NCI-H524 (cell line): ENCODE data around the gene ZBTB16.

ENCODE experiments used
- DNase-seq, 2 experiments: peaks; one replicate each; lab custom pipeline; 2025; lab: John Stamatoyannopoulos, UW

ZBTB16 gene

DNA sequence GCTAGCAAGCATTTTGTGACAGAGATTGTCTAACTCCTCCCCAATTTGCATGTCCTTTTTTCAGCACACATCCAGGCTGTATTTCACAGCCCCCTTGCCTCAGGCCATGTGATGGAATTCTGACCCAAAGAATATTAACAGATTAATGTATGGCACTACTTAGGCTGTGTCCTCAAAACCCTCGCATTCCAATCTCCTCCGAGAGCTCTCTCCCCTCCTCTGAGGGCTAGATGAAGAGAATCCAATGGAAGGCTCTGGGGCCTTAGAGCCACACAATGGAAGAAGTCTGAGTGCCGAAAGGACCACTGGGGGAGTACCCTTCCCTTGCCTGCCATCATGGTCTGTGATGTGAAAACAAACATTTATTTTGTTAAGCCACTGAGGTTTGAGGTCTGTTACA, 223.0 kb downstream of the ZBTB16 start:
- no peak for DNase-seq

DNA sequence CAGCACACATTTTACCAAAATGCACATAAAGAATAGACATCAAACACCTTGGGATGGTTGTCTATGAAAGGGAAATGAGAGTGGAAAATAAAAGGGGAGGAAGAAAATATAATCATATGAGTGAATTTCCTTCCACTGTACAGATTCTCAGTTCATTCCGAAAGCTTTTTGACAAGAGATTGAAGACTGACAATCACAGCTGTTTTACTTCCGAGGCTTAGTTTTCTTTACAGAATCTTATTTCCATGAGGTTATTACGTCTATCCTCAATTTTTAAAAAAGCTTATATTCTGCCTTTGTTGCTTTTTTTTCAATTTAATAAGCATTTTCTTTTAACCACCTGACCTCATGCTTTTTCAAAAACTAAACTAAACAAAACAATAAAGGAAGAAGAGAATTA, 223.9 kb downstream of the ZBTB16 start:
- DNase-seq, result no peak

DNA sequence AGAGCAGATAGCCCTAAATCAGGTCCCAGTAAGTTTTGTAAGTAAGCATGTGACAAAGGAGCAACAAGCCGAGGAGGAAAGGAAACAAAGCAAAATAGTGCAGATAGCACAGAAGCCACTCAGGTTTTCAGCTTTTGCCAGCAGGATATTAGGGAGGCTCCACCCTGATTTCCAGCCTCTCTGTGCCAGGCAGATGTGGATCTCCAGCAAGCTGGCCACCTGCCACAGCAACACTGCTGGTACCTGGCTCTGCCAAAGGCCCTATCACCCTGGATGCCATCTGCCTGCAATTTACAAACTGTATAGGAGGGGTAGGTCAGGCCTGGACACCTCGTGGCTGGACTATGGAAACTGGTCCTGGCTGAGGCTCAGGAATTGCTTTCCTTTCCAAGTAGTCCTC, 224.5 kb downstream of the ZBTB16 start:
- peak; percentile 26 to 79 for DNase-seq

DNA sequence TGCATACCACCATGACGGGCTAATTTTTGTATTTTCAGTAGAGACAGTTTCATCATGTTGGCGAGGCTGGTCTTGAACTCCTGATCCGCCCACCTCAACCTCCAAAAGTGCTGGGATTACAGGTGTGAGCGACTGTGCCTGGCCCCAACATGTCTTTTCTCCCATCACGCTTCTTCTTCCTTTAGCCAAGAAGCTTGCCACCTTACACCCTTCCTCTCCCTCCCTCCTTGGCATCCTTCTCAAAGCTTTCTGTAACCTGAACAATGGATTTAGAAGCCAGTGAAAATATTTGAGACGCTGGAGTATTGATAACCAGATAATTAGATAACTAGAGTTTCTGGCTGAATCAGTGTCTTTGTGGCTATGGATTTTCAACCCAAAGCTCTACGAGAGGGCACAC, 225.4 kb downstream of the ZBTB16 start:
- DNase-seq, result no peak

GRCh38 chr11:114285599-114285998, 226.1 kb downstream of the ZBTB16 start:
- no peak for DNase-seq

DNA sequence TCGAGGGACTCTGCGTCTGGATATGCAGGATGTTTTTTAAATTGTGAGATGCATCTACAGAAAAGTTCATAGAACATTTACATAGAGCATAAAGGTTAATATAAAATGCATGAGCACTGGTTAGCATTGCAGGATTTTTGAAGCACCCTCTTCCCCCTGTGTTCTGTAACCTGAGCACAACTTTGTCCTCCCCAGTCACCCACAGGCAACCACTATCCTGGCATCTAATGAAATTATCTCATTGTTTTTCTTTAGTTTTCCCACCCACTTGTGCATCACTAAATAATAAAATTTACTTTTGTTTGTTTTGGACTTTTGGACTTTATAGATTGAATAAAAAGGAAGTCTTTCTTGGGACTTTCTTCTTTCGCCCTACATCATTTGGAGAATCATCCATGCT, 226.7 kb downstream of the ZBTB16 start:
- DNase-seq, result no peak

- DNase-seq, result no peak
Measured at GRCh38 chr11:114287154-114287553, 227.6 kb downstream of the ZBTB16 start.

DNA sequence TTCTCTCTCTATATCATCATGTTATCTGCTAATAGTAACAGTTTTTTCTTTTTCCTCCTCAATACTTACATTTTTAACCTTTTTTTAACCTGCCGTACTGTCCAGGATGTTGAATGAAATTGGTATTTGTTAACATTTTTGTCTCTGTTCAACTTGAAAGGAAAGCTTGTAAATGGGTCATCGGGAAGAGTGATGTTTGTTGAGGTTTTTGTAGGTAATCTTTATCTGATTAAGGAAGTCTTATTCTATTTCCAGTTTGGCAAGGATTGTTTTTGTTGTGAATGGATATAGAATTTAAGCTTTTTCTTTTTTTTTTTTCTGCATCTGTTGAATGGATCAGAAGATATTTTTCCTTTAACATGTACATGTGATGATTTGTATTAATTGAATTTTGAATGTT, 228.6 kb downstream of the ZBTB16 start:
- DNase-seq, result no peak

DNA sequence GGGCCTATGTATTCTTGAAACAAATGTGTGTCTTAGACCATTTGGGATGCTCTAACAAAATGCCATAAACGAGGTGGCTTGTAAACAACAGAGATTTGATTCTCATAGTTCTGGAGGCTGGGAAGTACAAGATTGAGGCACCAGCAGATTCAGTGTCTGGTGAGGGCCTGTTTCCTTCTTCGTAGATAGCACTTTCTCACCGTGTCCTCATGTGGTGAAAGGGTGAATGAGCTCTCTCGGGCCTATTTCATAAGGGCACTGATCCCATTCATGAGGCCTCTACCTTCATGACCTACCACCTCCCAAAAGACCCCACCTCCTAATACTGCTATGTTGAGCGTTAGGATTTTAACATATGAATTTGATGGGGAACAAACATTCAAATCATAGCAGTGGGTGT, 230.3 kb downstream of the ZBTB16 start:
- no peak for DNase-seq

DNA sequence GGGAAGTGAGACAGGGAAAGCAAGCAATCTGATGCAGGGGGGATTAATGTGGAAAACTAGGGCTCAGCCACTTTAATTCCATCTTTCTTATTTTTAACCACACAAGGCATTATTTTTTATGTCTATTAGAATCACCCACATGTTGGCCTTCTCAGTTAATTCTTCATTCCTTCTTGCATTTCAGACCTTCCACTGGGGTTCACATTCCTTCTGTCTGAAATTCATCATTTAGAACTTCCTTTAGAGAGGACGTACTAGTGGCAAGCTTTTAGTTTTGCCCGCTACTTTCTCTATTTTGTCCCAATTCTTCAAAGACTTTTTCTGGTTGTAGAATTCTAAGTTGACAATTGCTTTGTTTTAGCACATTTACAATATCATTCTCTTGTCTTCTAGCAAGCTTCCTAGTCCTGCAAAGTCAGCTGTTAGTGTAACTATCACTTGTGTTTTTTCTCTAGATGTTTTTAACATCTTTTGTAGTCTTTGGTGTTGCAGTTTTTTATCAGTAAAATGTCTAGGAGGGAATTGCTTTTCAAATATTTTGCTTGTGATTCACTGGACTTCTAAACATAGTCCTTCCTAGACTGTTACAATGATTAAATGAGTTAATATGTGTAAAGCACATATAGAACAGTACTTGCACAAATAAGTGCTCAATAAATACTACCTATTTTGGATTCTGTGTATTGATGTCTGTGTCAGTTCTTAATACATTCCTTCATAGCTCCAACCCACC, 231.2 kb downstream of the ZBTB16 start:
- no peak for DNase-seq

GRCh38 chr11:114291381-114291780, 231.9 kb downstream of the ZBTB16 start:
- no peak for DNase-seq

DNA sequence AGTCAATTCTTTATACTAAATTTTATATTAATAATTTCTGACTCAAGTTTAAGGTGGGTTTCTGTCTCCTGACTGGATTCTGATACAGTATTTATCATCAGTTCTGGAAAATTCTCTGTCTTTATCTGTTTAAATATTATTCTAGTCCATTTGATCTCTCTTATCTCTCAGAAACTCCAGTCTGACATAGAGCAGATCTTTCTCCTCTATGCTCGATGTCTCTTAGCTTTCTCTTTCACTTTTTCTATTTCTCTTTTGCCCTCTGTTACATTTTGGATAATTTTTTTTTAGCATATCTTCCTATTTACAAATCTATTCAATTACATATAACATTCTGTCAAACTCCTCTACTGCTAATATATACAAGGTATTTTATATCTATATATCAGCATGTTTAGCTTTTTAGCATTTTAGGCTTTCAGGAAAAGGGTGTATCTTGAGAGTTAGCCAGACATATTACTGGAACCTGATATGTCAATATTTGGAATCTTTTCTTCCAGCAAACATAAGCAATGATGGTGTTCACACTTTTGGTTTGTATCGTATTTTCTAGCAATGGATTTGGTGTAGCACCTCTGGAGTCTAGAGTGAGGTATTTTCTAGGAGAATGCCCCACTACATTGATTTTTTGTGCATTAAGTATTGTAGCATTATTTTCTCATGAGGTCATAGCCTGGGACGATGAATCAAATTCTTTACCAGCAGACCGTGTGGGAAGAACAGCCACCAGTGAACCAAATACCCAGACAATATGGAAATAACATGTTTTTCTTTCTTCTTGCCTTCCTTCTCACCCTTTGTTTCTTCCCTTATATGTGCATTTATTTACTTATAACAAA, 232.6 kb downstream of the ZBTB16 start:
- no peak for DNase-seq

- no peak for DNase-seq
Measured at GRCh38 chr11:114293201-114293711, 233.7 kb downstream of the ZBTB16 start.

DNA sequence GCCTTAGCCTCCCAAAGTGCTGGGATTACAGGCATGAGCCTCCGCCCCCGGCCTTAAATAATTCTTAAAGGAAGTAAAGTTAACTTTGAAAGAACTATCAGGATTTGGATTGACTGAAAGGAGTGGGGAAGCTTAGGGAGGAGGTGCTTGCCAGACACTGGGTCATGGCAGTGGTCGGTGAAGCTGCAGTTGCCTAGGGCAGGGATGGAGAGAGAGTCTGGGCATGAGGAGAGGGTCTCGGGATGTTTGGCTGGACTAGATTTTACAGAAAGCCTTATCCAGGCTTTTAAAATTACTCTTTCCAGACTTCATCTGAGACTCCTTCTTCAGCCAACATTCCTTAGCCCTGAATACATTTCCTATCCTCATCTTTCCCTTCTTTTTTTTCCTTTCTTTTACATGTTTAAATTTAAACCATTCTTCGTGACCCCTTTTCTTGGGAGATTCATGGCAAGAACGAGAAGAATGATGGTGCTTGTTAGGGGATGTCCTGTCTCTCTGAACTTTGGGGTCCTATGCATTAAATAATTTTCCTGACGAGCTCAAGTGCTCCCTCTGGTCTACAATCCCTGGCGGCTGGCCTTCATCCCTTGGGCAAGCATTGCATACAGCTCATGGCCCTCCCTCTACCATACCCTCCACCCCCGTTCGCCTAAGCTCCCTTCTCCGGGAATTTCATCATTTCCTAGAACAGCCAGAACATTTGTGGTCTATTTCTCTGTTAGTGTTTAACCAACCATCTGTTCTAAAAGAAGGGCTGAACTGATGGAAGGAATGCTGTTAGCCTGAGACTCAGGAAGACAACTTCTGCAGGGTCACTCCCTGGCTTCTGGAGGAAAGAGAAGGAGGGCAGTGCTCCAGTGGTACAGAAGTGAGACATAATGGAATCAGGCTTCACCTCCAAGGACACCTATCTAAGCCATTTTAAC, 236.4 kb downstream of the ZBTB16 start, which contains the start of gene NNMT:
Gene NNMT (plus strand): TSS at position 724 of the 929 bp plus-strand sequence. CDS start 158 bp downstream, at position 882.
- DNase-seq, result no peak

GRCh38 chr11:114296605-114297372, 237.3 kb downstream of the ZBTB16 start:
- no peak for DNase-seq

- DNase-seq, result no peak
Measured at GRCh38 chr11:114297806-114298709, 238.5 kb downstream of the ZBTB16 start.

DNA sequence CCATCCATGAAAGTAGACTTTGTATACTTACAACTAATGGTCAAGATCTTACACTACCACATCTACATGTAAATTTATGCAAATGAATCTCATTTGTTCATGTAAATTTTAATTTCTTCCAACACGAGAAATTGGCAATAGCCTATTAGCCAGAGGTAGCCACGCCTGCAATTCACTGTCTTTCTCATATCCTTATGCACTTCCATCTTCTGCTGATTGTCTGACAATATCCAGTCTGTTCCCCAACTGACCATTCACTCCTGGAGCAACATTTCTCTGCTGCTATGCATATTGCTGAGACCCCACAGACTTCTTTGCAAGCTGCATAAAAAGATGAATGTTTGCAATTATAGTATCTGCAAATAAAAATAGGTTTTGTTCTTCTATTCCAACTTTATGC, 239.2 kb downstream of the ZBTB16 start:
- no peak for DNase-seq
